ENCODE results near the gene ABCC5. TPM values are rescaled to one million over a fixed set of nuclear protein-coding genes. Genes with fewer than 3 reads are reported as not detected.
A peak's percentile ranks its signal among the peaks of the same experiment; 100 is the strongest.

The ABCC5 gene
- total RNA-seq, 1 donor from 2014 or later, result 93.6 TPM

DNA sequence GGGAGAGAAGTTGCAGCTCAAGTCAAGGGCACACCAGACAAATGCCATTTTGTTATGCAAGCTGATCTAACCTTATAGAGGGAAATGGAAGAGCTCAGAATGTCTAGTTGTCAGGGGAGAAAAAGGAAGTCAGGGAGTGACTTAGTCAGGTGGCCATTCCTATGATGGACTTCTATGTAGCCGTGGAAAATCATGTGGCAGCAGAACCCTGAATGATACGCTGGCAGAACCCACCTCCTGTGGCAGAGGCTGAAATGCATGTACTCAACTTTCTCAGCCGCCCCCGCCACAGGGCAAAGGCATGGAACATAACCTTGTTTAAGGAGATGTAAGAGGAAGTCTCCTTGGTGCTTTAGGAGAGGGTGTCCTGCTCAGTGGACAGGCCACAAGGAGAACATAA, 95.3 kb downstream of the ABCC5 start:
- no peak for DNase-seq (ENCODE audit: low read depth)

DNA sequence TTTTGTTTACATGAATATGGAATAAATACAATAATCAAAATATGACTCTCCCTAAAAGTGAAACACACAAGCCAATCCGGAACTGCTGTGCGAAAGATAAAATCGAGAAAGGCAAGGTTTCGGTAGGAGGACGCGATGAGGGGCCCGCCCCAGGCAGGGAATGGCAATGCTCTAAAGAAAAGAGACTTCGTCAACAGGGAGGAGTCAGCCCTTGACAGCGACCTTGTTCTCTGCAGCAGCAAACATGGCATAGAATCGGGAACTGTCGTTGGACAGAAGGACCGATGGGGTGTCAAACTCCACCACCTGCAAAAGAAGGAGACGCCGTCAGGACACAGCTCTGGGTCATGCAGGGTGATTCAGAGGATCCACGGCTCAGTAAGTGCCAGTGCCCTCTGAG, 96.6 kb downstream of the ABCC5 start:
- no peak for DNase-seq (ENCODE audit: low read depth)

DNA sequence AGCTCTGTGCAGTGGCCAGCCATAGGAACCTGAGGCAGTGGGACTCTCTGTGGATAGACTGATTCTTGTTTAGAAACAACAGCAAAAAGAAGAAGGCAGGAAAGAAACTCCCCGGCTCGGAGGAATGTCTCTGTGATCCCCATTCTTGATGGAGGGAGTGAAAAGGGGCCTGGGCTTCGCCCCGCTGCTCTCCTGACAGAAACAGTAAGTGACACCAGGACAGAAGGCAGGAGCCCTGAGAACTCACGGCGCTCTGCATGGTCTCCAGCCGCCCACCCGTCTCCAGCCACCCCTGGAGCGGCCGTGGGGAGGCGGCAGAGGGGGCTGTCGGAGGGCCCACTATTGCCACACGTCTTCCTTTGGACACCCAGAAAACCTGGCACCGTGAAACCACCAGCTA, 97.3 kb downstream of the ABCC5 start:
- DNase-seq (ENCODE audit: low read depth), result no peak

DNA sequence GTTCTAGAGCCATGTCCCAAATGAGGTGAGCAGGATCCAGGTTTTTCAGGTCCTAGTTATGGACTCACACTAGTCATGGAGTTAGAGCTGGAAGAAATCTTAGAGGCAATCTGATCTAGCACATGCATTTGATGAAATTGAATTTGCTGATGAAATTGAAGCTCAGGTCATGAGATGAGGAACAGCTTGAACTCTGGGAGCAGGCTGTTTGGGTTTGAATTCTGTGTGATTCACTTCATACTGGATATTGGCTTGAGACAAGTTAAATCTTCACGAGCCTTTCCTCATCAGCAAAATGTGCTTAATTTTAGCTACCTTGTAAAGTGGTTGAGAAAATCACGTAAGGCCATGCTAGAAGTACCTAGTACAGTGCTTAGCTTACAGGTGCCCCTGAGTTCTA, 99.5 kb downstream of the ABCC5 start:
- no peak for DNase-seq (ENCODE audit: low read depth)

DNA sequence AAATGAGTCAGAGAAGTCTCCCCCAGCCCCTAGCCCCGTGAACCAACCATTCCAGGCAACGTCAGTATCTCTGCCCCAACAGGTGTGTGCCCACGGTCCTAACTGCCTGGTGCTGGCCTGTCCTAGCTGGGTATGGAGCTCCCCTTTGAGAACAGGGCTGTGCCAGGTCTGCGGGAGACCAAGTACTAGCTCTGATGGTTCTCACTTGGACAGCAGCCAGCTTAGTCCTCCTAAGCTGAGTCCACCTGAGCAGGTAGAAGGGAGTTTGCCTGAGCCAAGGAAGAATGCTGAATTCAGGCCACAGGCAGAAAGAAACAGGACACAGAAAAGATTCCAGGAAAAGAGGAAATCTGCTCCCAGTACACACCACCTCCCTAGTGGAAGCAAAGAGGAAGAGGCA, 99.9 kb downstream of the ABCC5 start:
- no peak for DNase-seq (ENCODE audit: low read depth)

DNA sequence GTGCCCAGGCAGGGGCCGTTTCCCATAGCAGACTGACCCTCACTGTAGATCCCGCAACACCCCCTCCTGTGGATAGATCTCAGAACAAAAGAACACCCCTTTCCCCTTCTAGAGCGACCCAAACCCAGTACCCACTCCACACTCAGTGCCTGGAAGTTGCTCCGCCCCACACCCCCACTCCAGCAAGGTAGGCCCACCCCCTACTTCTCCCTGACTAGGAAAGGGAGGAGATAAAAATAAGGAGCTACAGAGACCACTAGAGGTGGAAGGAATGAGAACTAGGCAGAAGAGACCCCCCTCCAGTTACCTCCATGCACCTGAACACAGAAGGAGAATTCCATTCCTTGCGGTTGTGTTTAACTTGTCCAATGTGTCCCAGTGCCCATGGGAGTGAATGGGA, 102.8 kb downstream of the ABCC5 start:
- no peak for DNase-seq (ENCODE audit: low read depth)

DNA sequence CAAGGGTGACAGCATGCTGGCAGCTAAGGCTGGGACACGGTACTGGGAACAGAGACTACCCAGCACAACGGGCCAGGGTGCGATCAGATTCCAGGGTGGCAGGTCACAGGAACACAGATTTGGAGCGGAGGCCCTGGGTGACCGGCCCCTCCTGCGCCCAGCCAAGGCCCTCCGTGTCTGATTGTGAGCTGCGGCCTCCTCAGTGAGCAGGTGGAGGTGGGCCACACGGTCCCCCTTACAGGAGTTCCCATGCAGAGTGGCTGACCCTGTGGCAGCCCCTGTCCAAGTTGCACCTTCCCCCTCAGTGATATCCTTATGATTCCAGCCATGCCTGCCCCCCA, 104.1 kb downstream of the ABCC5 start:
- no peak for DNase-seq (ENCODE audit: low read depth)

DNA sequence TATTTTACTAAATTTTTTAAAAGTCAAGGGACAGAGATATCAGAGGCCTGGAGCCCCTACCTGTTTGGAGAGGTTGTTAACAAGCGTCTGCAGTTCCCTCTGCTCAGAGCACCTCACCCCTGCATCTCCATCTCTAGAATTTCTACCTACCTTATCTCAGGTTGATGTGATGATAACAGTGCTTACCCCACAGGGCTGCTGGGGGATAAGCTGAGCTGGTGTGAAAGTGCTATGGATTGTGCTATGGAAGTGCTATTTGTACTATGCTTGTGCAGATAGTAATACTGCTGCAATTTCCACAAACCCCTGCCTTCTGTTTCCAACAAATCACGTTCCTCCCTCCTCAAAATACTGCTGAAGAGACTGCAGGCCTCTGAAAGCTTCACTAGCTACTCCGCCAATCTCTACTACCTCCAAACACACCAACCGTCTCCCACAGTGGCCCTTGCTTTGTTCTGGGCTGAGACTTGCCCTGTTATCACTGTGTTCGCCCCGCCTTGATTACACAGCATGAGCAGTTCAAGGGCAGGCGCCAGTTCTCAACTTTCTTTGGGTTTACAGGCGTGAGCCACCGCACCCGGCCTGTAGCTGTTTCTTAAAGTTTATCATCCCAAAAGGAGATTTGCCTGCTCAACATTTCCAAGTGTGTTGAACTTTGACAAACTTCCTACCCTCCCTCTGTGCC, 104.6 kb downstream of the ABCC5 start:
- DNase-seq (ENCODE audit: low read depth), result no peak

DNA sequence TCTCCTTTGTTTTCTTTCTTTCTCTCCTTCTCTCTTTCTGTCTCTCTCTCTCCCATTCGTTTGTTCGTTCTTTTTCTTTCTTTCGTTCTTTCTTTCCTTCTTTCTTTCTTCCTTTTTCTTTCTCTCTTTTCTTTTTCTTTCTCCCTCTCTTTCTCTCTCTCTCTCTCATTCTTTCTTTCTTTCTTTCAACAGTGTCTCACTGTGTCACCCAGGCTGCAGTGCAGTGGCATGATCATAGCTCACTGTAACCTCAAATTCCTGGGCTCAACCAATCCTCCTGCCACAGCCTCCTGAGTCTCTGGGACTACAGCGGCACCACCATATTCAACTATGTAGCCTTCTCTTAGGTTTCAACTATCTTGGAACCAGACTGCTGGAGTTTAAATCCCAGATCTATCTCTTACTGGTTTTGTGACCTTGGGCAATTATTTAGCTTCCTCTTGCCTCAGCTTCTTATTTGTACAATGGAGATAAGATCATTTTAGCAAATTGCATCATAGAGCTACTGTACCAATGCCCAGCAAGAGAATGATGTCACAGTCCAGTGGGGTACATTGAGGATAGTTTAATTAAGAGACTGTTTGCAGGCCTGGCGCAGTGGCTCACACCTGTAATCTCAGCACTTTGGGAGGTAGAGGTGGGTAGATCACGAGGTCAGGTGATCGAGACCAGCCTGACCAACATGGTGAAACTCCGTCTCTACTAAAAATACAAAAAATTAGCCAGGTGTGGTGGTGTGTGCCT, 105.7 kb downstream of the ABCC5 start:
- no peak for DNase-seq (ENCODE audit: low read depth)

DNA sequence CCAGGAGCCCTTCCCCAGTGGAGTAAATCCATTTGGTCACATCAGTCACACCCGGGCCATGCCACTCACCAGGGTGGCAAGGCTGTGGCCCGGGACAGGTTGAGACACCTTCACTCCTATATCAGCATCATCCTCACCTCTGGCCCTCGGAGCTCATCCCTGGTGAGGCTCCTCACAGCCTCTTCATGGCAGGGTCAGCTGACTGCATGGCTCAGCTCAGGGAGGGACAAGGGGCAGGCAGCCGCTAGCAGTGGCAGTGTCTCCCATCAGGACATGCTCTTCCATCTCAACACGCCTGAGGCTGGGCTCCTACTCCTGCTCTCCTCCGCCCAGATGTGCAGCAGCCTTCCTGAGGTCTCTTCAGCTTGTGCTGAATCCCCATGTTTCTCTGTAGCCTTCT, 106.6 kb downstream of the ABCC5 start:
- DNase-seq (ENCODE audit: low read depth), result no peak

DNA sequence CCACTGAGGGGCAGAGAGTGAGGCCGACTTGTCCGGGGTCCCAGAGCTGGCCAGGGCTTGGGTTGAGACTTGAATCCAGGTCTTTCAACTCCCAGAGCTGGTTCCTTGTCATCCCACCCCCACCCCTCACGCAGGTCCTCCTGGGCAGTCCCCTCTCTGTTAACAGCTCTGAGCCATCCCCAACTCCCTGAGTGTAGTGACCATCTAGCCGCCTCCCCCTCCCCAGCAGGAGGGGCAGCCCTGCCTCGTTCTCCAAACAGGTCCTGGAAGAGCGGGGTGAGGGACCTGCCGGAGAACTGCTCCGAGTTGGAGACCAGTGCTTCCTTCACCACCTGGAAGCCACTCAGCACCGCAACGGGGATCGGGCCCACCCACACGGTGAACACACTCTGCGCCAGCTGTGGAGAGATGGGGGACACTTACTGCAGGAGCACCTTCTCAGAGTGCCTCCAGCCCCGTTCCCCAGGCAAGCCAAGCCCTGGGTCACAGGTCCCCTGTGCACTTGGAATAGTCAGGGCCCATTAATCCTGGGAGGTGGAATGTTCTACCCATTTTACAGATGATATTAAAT, 108.6 kb downstream of the ABCC5 start:
- DNase-seq (ENCODE audit: low read depth), result no peak

DNA sequence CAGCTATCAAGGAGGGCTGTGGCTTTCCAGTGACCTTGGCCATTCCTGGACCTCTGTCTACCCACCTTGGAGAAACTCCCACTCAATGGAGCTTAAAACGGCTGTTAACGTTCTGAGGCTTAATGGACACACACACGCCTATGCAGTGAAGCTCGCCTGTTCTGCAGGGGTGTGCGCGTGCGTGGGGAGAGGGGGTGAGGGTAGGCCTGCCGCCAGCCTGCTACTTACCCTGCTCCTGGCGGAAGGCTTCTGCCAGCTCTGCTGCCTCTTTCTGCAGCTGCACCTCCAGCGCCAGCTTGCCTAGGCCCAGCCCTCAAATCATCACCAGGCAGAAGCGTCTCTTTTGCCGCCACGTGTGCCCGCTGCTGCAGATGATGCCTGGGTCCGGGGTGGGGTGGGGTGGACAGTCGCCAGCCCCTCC, 109.8 kb downstream of the ABCC5 start:
- no peak for DNase-seq (ENCODE audit: low read depth)

DNA sequence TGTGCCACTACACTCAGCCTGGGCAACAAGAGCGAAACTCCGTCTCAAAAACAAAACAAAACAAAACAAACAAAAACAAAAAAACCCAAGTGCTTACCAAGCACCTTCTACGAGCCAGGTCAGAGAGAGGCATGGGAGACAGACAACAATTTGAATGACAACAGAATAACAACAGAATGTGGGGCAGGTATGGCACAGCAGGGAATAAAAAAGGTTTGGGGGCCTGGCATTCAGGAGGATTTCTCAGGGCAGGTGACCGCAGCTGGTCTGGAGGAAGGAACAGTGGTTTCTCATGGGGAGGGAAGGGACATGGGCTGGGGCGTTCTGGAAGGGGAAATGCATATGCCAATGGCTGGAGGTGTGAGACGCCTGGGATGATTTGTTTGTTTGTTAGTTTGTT, 110.5 kb downstream of the ABCC5 start:
- DNase-seq (ENCODE audit: low read depth), result no peak

DNA sequence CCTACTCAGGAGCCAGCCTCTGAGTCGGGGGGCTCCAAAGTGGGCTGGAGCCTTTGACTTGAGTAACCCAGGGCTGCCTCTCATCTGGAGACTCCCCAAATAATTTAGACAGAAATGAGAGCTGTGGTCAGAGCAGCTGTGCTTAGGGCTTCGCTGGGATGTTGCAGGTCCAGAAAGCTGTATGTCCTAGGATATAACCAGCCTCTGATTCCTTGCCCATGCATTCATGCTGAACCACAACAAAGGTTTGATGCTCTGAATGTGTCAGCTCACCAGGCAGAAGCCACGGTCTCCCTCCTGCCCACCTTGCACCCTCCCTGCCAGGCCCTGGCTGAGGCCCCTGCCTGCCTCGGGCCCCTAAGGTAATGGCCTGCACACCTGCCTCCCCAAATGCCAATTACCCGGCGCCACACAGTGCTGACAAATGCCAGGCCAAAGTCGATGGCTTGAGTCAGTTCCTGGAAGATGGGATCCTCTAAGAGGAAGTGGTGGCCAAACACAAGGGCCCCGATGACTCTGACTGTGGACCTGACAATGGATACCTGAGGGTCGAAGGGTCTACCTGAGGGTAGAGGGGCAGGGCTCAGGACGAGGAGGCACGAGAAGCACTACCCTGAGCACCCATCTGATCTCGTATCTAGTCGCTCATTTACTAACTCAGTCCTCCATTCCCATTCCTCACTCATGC, 111.3 kb downstream of the ABCC5 start:
- no peak for DNase-seq (ENCODE audit: low read depth)

DNA sequence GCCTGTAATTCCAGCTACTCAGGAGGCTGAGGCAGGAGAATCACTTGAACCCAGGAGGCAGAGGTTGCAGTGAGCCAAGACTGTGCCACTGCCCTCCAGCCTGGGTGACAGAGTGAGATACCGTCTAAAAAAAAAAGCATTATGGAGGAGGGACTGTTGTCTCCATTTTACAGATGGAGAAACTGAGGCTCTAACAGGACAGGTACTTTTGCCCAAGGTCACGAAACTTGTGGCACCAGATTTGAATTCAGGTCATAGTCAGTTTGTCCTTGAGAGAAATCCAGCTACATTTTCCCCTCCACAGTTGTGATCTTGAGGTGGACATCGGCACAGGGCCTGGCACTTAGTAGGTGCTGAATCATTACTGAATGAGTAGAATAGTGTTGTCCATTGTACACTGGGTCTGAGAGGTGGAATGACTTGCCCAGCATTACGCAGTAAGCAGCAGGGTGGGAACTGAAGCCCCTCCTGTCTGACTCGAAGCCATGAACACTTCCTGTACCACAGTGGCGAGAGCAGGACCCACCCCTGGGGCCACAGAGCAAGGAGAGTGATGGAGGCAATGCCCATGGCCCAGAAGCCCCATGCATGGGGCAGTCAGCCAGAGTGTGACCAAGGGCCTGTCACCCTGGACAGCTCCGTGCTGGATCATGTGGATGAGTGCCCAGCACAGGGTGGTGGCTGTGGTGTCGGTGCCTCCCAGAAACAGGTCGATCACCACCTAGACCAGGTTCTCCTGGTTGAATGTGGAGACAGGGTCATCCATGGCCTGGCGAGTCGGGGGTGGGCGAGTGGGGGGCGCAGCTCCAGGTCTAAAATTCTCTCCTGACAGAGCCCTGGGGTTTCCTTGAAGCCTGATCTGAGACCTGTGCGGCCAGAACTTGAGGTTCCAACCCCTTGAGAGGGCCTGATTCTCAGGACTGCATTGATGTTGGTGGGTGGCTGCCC, 112.6 kb downstream of the ABCC5 start:
- DNase-seq (ENCODE audit: low read depth), result no peak

DNA sequence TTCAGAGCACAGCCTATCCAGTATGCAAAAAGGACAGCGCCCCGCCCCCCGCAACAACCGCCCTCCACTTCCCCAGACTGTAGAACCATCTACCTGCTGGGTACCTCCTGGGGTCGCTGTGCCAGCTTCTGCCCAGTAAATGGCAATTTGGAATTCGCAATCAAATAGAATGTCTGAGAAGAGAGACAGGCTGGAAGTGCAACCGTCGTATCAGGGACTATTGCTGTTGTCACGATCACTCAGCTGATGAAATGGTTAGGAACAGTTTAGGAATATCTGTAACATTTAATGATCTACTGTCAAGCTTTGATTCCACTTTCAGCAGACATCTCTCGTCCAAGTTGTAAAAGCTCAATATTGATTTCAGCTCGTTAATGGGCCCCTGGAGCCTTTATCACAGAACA, 119.7 kb downstream of the ABCC5 start:
- DNase-seq (ENCODE audit: low read depth), result no peak

DNA sequence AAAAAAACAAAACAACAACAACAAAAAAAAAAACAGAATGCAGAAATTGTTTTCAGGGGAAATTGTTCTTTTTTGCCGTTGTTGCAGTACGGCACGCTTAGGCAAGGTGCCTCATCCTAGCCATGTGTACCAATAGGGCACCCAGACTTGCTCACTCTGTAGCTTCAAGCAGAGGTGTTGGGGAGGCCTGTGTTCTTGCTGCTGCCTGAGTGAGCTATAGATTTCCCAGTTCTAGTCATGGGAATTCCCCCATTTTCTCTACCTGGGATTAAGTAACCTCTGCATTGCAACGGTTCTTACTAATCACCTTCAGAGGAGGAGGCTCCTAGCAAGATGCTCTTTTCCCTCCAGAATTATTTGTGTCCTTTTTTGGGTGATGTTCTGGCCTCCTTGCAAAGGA, 120.1 kb downstream of the ABCC5 start:
- no peak for DNase-seq (ENCODE audit: low read depth)

DNA sequence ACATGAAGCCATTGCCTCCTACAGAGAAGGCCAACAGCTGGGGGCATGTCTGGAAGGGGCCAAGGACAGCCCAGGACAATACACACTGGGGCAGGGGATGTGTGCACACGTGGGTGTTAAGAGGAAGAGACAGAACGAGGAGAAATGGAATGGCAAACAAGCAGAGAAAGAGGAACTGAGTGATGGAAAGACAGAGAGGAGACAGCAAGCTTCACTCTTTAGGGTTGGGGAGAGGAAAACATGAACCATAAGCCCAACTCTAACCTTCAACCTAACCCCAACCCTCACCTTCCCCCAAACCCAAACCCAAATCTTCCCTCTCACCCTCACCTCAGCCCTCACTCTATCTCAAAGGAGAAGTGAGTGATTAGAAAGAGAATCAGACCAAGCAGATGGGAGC, 121.1 kb downstream of the ABCC5 start:
- no peak for DNase-seq (ENCODE audit: low read depth)

DNA sequence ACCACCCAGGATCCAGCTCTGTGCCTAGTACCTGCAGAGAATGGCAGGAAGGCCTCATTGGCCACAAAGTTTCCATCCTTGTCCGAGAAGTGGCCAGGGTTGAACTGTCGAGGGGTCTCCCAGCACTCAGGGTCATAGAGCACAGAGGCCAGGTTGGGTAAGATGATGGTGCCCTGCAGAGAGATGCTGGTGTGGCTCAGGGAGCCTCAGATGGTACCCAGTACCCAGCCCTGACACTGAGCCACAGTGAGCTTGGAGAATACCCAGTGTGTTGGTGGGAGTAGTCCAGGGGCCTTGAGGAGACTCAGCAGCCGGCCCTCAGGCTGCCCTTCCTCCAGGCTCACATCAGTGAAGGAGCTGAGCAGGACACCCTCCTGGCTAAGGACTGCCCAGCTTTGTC, 121.5 kb downstream of the ABCC5 start:
- no peak for DNase-seq (ENCODE audit: low read depth)

DNA sequence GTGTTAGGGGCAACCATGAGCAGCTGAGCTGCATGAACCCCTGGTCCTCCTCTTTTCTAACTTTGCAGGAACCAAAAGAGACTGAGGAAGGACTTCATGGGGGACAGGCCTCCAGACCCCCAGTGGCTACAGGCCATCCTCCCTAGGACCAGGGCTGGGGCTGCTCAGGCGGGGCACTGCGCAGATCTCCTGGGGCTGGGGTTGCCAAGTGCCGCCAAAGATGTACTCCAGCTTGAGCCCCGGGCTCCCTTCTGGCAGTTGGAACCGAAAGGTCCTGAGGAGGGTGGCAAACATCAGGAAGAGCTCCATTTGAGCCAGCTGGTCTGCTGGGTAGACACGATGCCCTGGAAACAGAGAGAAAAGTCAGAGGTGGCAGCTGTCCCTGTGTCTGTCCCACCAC, 121.9 kb downstream of the ABCC5 start:
- DNase-seq (ENCODE audit: low read depth), result no peak

DNA sequence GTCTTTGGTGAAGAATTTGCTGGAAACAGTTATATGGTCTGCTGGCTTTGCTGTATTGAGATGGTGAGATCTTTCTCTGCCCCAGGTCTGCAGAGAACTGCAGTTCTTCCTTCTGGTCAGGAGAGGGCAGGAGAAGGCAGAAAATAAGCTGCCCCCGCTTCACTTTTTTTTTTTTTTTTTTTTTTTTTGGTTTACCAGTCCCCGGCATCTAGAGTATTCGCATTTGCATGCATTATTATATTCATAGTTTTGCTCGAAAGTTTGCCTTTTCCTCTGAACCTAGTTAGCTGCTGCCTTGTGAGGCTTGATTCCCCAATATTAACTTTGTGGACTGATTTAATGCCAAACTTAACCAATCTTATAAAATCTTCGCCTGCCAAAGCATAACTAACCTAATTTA, 122.4 kb downstream of the ABCC5 start:
- peak; percentile 54 for DNase-seq (ENCODE audit: low read depth)
